ENCODE data around the gene SOHLH2. TPM values are rescaled to one million over a fixed set of nuclear protein-coding genes. Genes with fewer than 3 reads are reported as not detected.

SOHLH2 gene, protein sequence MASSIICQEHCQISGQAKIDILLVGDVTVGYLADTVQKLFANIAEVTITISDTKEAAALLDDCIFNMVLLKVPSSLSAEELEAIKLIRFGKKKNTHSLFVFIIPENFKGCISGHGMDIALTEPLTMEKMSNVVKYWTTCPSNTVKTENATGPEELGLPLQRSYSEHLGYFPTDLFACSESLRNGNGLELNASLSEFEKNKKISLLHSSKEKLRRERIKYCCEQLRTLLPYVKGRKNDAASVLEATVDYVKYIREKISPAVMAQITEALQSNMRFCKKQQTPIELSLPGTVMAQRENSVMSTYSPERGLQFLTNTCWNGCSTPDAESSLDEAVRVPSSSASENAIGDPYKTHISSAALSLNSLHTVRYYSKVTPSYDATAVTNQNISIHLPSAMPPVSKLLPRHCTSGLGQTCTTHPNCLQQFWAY
- 0.37 TPM in 1 of 2 replicates, not detected in the other for total RNA-seq (2014; rRNA removed; shearing (Covaris generic))

DNA sequence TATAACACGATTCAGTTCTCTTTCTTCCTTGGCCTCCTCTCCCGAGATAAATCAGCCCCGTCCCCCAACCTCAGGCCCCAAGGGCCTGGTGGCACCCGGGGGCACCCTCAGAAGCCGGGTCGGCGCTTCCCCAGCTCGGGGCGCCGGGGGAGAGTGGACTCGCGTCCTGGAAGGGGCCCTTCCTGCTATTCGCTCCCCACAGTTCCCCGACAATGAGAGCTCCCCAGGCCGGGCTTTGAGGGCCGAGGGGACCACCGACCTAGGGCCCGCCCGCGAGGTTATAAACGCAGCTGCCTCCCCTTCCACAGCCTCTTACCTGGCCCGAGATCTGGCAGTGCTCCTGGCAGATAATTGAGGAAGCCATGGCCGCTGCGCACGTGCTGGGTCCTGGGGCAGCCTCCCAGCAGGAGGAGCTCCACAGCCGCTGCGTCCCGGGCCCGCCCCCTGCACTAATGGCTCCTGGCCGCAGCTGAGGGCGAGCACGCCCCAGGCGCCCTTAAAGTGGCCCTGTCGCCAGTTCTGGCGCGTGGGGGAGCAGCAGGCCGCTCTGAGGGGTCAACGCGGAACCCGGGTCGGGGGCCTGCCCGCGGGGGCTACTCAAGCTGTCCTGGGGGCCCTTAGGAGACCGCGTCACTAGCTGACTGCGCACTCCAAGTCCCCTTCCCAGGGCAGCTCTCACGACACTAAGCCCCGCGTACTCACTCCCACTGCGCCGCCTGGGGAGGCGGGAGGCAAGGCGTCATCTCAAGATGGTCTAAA lies at the start of gene SOHLH2:
Gene SOHLH2 (minus strand): TSS at position 394 of the 759 bp plus-strand sequence. CDS start 30 bp downstream, at position 364.
- H3K4me3 ChIP-seq, result no peak within 1 kb of the TSS
- no peaks in the 10 kb centered on the region for H3K4me1 ChIP-seq (replicated peaks)
- no peaks in the 10 kb centered on the region for H3K27me3 ChIP-seq (replicated peaks)
- DNase-seq (ENCODE audit: low read depth in 1 of 2, low spot score in 2 of 2), result no peak
- H3K27ac ChIP-seq, result no peak within 1 kb of the TSS
- H3K9me3 ChIP-seq (replicated peaks), result no peaks in the 10 kb centered on the region
- H3K36me3 ChIP-seq, result no peaks in the 10 kb centered on the region

DNA sequence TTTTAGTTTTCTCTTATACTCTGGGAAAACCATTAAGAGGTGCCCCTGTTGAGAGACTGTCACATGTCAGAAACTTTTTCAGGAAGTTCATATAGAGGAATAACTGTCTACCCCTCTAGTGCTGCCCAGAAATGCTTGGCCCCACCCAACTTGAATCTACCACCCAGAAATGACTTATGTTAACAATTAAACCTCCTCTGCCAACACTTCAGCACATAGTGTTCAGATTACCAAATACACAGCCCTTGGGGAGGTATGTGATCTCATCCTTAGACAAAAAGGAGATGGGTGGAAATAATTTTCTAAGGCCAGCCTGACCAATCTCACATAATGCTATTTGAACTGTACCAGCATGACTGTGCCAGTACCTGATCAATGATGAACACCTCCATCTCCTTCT lies 47.6 kb upstream of the SOHLH2 start:
- Histone ChIP-seq H3K4me3 (no peak overlapping the region), H3K4me1 (replicated peaks) (no peaks in the 10 kb centered on the region), H3K36me3 (no peaks in the 10 kb centered on the region), H3K27ac (no peak overlapping the region), H3K27me3 (replicated peaks) (no peaks in the 10 kb centered on the region), H3K9me3 (replicated peaks) (no peaks in the 10 kb centered on the region)
- no peak for DNase-seq (ENCODE audit: low read depth in 1 of 2, low spot score in 2 of 2)

DNA sequence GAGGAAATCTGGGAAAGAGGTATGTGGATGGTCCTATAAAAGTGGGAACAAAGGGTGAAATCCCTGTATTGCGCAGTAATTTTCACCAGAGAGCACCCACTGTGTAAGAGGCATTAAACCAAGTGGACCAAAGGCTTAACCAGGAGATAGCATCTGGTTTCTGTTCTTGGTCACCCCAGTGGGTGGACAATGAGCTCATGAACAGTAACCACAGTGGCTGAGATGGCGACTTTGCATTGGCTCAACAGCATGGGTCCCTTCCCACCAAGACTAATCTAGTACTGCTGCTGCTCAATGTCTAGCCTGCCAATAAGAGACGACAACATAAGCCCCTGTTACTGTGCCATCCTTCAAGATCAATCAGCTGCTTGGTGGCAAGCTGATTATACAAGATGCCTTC lies 46.7 kb upstream of the SOHLH2 start:
- Histone ChIP-seq H3K36me3 (no peaks in the 10 kb centered on the region), H3K27ac (no peak overlapping the region), H3K9me3 (replicated peaks) (no peaks in the 10 kb centered on the region), H3K27me3 (replicated peaks) (no peaks in the 10 kb centered on the region), H3K4me1 (replicated peaks) (no peaks in the 10 kb centered on the region), H3K4me3 (no peak overlapping the region)
- DNase-seq (ENCODE audit: low read depth in 1 of 2, low spot score in 2 of 2), result no peak

DNA sequence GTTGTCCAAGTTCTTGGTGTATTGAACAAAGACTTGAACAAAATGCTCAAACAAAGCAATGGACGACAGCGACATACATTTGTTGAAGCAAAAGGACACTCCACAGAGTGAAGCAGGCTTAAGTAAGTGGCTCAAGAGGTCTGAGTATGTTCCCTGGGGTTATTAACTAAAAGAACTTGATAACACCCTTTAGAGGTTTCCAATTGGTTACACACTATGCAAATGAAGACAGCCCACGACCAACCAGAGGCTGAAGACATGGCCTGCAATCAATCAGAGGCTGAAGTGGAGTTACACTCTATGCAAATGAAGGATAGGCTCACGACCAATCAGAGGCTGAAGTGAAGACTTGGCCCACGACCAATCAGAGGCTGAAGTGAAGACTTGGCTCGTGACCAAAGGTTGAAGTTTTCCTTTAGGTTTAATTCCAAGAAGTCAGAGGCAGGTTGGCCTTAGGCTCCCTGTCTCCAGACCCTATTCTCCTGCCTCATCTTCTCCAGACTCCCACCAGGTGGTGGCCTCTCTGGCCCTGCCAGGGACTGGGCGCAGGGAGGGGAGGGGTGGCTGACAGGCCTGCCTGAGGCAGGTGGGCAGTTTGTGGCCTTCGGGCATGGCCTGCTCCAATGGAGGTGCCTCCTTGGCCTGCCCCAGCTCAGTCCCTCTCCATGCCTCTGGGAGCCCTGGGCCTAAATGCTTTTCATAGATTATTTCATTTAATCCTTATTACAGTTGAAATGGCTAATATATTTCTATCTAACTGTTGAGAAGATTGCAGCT lies 45.2 kb upstream of the SOHLH2 start:
- Histone ChIP-seq H3K4me1 (replicated peaks) (no peaks in the 10 kb centered on the region), H3K4me3 (no peak overlapping the region), H3K9me3 (replicated peaks) (no peaks in the 10 kb centered on the region), H3K27ac (no peak overlapping the region), H3K36me3 (no peaks in the 10 kb centered on the region), H3K27me3 (replicated peaks) (no peaks in the 10 kb centered on the region)
- no peak for DNase-seq (ENCODE audit: low read depth in 1 of 2, low spot score in 2 of 2)

DNA sequence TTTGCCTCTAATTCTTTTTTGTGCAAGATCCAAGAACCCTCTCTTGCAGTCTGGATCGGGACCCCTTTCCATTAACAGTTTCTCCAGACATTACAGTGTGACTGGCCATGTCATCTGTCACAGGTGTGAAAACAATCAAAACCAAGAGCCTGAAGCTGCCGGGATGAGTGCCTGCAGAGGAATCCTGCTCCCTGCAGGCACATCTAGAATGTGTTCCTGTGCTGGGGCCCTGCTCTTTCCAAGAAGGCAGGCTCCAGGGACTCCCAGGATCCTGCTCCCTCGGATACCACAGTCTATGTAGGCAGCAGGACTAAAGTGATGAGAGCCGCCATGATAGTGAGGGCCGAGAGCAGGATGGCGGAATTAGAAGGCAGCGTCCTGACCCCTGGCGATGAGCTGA lies 44.5 kb upstream of the SOHLH2 start:
- Histone ChIP-seq H3K36me3 (no peaks in the 10 kb centered on the region), H3K9me3 (replicated peaks) (no peaks in the 10 kb centered on the region), H3K27me3 (replicated peaks) (no peaks in the 10 kb centered on the region), H3K4me3 (no peak overlapping the region), H3K27ac (no peak overlapping the region), H3K4me1 (replicated peaks) (no peaks in the 10 kb centered on the region)
- no peak for DNase-seq (ENCODE audit: low read depth in 1 of 2, low spot score in 2 of 2)

GRCh38 chr13:36251526-36251925 lies 37.2 kb upstream of the SOHLH2 start:
- DNase-seq (ENCODE audit: low read depth in 1 of 2, low spot score in 2 of 2), result no peak
- no peaks in the 10 kb centered on the region for H3K4me1 ChIP-seq (replicated peaks)
- no peaks in the 10 kb centered on the region for H3K27me3 ChIP-seq (replicated peaks)
- H3K4me3 ChIP-seq, result no peak overlapping the region
- no peak overlapping the region for H3K27ac ChIP-seq
- H3K9me3 ChIP-seq (replicated peaks), result no peaks in the 10 kb centered on the region
- no peaks in the 10 kb centered on the region for H3K36me3 ChIP-seq

GRCh38 chr13:36251017-36251416 lies 36.7 kb upstream of the SOHLH2 start:
- Histone ChIP-seq H3K36me3 (no peaks in the 10 kb centered on the region), H3K27ac (no peak overlapping the region), H3K4me3 (no peak overlapping the region), H3K27me3 (replicated peaks) (no peaks in the 10 kb centered on the region), H3K9me3 (replicated peaks) (no peaks in the 10 kb centered on the region), H3K4me1 (replicated peaks) (no peaks in the 10 kb centered on the region)
- DNase-seq (ENCODE audit: low read depth in 1 of 2, low spot score in 2 of 2), result no peak

DNA sequence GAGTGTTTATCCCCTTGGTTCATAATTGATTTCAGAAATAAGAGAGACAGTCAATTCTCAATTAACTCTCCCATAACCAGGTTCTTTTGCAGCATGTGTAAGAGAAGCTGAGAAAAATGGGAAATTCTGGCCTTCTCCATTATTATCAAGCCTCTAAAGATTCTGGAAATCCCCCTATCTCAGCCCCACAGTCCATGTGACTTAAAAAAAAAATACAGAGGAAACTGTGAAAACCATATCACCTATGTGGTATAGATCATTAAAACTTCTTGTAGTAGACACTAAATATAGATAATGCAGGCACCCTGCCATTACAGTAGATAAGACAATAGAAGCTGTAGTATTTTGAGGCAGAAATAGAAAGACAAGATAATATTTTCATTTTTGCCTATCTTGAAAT lies 34.3 kb upstream of the SOHLH2 start:
- H3K4me3 ChIP-seq, result no peak overlapping the region
- no peaks in the 10 kb centered on the region for H3K4me1 ChIP-seq (replicated peaks)
- no peaks in the 10 kb centered on the region for H3K36me3 ChIP-seq
- H3K27ac ChIP-seq, result no peak overlapping the region
- no peaks in the 10 kb centered on the region for H3K9me3 ChIP-seq (replicated peaks)
- no peaks in the 10 kb centered on the region for H3K27me3 ChIP-seq (replicated peaks)
- no peak for DNase-seq (ENCODE audit: low read depth in 1 of 2, low spot score in 2 of 2)

DNA sequence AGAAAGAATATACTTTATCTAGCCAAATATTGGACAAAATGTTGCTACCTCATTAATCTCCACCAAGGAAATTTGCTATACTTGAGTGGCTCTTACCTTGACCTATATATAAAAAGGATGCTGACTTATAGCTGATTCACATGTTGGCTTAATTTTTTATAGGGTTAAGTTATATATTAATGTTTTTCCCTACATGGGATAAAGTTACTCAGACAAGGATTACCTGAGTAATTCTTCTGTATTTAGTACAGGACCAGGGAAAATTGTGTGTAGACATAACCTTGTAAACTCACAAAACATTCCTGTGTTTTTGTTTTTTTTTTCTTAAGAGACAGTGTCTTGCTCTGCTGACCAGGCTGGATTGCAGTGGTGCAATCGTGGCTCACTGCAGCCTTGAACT lies 30.6 kb upstream of the SOHLH2 start:
- no peaks in the 10 kb centered on the region for H3K4me1 ChIP-seq (replicated peaks)
- H3K27ac ChIP-seq, result no peak overlapping the region
- no peaks in the 10 kb centered on the region for H3K36me3 ChIP-seq
- no peak for DNase-seq (ENCODE audit: low read depth in 1 of 2, low spot score in 2 of 2)
- no peak overlapping the region for H3K4me3 ChIP-seq
- no peaks in the 10 kb centered on the region for H3K9me3 ChIP-seq (replicated peaks)
- no peaks in the 10 kb centered on the region for H3K27me3 ChIP-seq (replicated peaks)

- Histone ChIP-seq H3K36me3 (no peaks in the 10 kb centered on the region), H3K4me3 (no peak overlapping the region), H3K27ac (no peak overlapping the region), H3K9me3 (replicated peaks) (no peaks in the 10 kb centered on the region), H3K4me1 (replicated peaks) (no peaks in the 10 kb centered on the region), H3K27me3 (replicated peaks) (no peaks in the 10 kb centered on the region)
- no peak for DNase-seq (ENCODE audit: low read depth in 1 of 2, low spot score in 2 of 2)
Observed at GRCh38 chr13:36244073-36244472, 29.7 kb upstream of the SOHLH2 start.

DNA sequence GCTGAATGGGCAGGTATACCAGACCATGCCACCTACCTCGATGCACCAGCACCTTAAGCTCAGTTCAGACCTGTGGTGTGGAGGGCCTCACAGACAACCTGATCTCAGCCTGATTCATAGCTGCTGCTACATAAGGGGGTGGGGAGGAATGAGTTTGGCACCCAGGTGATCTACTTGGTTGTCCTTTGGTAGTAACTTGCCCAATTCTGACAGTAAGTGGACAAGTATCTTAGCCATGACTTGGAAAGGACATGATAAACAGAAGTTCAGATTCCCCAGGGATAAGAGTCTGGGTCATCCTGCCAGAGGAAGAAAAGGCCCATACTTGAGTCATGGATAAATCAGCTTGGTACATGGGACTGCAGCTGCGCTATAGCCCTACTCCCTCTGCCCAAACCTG lies 28.4 kb upstream of the SOHLH2 start:
- Histone ChIP-seq H3K4me3 (no peak overlapping the region), H3K27me3 (replicated peaks) (no peaks in the 10 kb centered on the region), H3K36me3 (no peaks in the 10 kb centered on the region), H3K27ac (no peak overlapping the region), H3K4me1 (replicated peaks) (no peaks in the 10 kb centered on the region), H3K9me3 (replicated peaks) (no peaks in the 10 kb centered on the region)
- DNase-seq (ENCODE audit: low read depth in 1 of 2, low spot score in 2 of 2), result no peak

DNA sequence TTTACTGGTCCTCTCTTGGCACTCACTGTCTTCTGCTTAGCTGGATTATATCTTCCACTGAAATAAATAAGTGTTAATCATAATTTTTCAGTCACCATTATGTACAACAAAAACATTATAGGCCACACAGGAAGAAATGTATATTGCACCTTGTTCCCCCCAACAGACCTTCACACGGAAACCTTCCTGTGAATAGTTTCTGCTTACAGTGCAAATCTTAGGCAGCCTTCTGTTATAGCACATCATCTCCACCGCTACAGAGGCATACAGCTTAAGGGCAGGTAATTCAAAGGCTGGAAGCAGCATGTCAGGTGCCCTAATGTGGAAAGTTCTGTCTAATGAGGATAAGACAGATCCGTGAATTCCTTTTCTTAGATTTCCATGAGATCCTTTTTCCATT lies 16.9 kb upstream of the SOHLH2 start:
- H3K36me3 ChIP-seq, result no peaks in the 10 kb centered on the region
- no peaks in the 10 kb centered on the region for H3K9me3 ChIP-seq (replicated peaks)
- H3K4me3 ChIP-seq, result no peak overlapping the region
- H3K4me1 ChIP-seq (replicated peaks), result no peaks in the 10 kb centered on the region
- DNase-seq (ENCODE audit: low read depth in 1 of 2, low spot score in 2 of 2), result no peak
- H3K27ac ChIP-seq, result no peak overlapping the region
- H3K27me3 ChIP-seq (replicated peaks), result no peaks in the 10 kb centered on the region

GRCh38 chr13:36224730-36225129 lies 10.4 kb upstream of the SOHLH2 start:
- Histone ChIP-seq H3K27me3 (replicated peaks) (no peaks in the 10 kb centered on the region), H3K4me3 (no peak overlapping the region), H3K36me3 (no peaks in the 10 kb centered on the region), H3K9me3 (replicated peaks) (no peaks in the 10 kb centered on the region), H3K27ac (no peak overlapping the region), H3K4me1 (replicated peaks) (no peaks in the 10 kb centered on the region)
- DNase-seq (ENCODE audit: low read depth in 1 of 2, low spot score in 2 of 2), result no peak

- no peaks in the 10 kb centered on the region for H3K27me3 ChIP-seq (replicated peaks)
- H3K4me3 ChIP-seq, result no peak overlapping the region
- no peaks in the 10 kb centered on the region for H3K36me3 ChIP-seq
- DNase-seq (ENCODE audit: low read depth in 1 of 2, low spot score in 2 of 2), result no peak
- H3K4me1 ChIP-seq (replicated peaks), result no peaks in the 10 kb centered on the region
- H3K27ac ChIP-seq, result no peak overlapping the region
- no peaks in the 10 kb centered on the region for H3K9me3 ChIP-seq (replicated peaks)
Observed at GRCh38 chr13:36219883-36220282, 5.5 kb upstream of the SOHLH2 start.
